ENCODE measurements around the gene ATR. TPM values are rescaled to one million over a fixed set of nuclear protein-coding genes. Genes with fewer than 3 reads are reported as not detected.

The ATR gene
- total and polyA plus RNA-seq, 3 experiments from 2014 or later = 10.2 to 38.9 (median 38.3) TPM

DNA sequence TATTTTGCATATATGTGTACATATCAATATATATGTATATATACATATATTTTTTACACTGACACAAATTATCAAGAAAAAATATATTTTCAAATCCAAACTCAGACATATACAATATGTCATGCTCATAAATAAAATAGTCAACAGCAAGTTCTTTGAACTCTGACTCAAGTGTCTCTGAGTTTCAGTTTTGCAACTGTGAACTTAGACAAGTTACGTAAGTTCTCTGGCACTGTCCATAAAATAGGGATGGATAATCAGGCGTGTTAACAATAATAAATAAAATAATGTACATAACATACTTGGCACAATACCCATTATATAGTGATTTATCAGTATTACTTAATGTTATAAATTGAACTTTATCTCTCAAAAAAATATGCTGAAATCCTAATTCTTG, 118.6 kb downstream of the ATR start:
- H3K4me1 Mint-ChIP-seq = no peaks in the 10 kb centered on the region
- no peak overlapping the region for H3K27ac Mint-ChIP-seq
- CTCF ChIA-PET = no interaction called here
- Histone ChIP-seq H3K4me3 (ENCODE audit: low read length) (no peak overlapping the region), H3K27me3 (ENCODE audit: insufficient read depth, low read length, poor library complexity, severe bottlenecking) (no peaks in the 10 kb centered on the region), H3K27ac (ENCODE audit: low read depth, low read length) (no peak overlapping the region), H3K4me1 (ENCODE audit: insufficient read depth, low read length) (no peaks in the 10 kb centered on the region), H3K9me3 (ENCODE audit: low read length) (no peaks in the 10 kb centered on the region), H3K36me3 (ENCODE audit: insufficient read depth, low read length) (no peaks in the 10 kb centered on the region)
- POLR2A ChIA-PET = no interaction called here
- no peaks in the 10 kb centered on the region for H3K9me3 Mint-ChIP-seq
- H3K36me3 Mint-ChIP-seq = peaks cover 0 to 60% (median 23%) of the 10 kb centered on the region in 3 donors
- H3K27me3 Mint-ChIP-seq = no peaks in the 10 kb centered on the region
- DNase-seq = no peak
- H3K4me3 Mint-ChIP-seq = no peak overlapping the region

GRCh38 chr3:142459096-142459495, 119.4 kb downstream of the ATR start:
- Mint-ChIP-seq H3K9me3 (no peaks in the 10 kb centered on the region), H3K27ac (no peak overlapping the region), H3K4me1 (no peaks in the 10 kb centered on the region), H3K36me3 (peaks cover 0 to 59% (median 22%) of the 10 kb centered on the region in 3 donors), H3K27me3 (no peaks in the 10 kb centered on the region), H3K4me3 (no peak overlapping the region)
- no peaks in the 10 kb centered on the region for H3K9me3 ChIP-seq (ENCODE audit: low read length)
- no peaks in the 10 kb centered on the region for H3K4me1 ChIP-seq (ENCODE audit: insufficient read depth, low read length)
- no peak overlapping the region for H3K4me3 ChIP-seq (ENCODE audit: low read length)
- ChIA-PET POLR2A (no interaction called here), CTCF (no interaction called here)
- DNase-seq = no peak
- no peaks in the 10 kb centered on the region for H3K27me3 ChIP-seq (ENCODE audit: insufficient read depth, low read length, poor library complexity, severe bottlenecking)
- H3K27ac ChIP-seq (ENCODE audit: low read depth, low read length) = no peak overlapping the region
- no peaks in the 10 kb centered on the region for H3K36me3 ChIP-seq (ENCODE audit: insufficient read depth, low read length)

- H3K4me3 Mint-ChIP-seq = peak overlapping the region in 1 of 7 donors; percentile 28
- H3K36me3 ChIP-seq (ENCODE audit: insufficient read depth, low read length) = peaks cover 11% of the 10 kb centered on the region
- DNase-seq = no peak
- no peak overlapping the region for H3K27ac ChIP-seq (ENCODE audit: low read depth, low read length)
- H3K36me3 Mint-ChIP-seq = peaks cover 0 to 61% (median 7%) of the 10 kb centered on the region in 3 donors
- no peaks in the 10 kb centered on the region for H3K27me3 ChIP-seq (ENCODE audit: insufficient read depth, low read length, poor library complexity, severe bottlenecking)
- CTCF ChIA-PET = no interaction called here
- H3K9me3 Mint-ChIP-seq = no peaks in the 10 kb centered on the region
- no peaks in the 10 kb centered on the region for H3K9me3 ChIP-seq (ENCODE audit: low read length)
- H3K4me1 Mint-ChIP-seq = peaks cover 24 to 28% (median 26%) of the 10 kb centered on the region in 3 donors
- POLR2A ChIA-PET = no interaction called here
- H3K27ac Mint-ChIP-seq = peak overlapping the region in 5 of 8 donors; percentile 14 to 76 (median 57)
- H3K27me3 Mint-ChIP-seq = no peaks in the 10 kb centered on the region
- H3K4me1 ChIP-seq (ENCODE audit: insufficient read depth, low read length) = peaks cover 20% of the 10 kb centered on the region
- H3K4me3 ChIP-seq (ENCODE audit: low read length) = no peak overlapping the region
These were observed 127.7 kb downstream of the ATR start for GRCh38 chr3:142450881-142451280.

GRCh38 chr3:142450189-142450588, 128.3 kb downstream of the ATR start:
- Histone ChIP-seq H3K9me3 (ENCODE audit: low read length) (no peaks in the 10 kb centered on the region), H3K4me1 (ENCODE audit: insufficient read depth, low read length) (peaks cover 27% of the 10 kb centered on the region), H3K36me3 (ENCODE audit: insufficient read depth, low read length) (peaks cover 11% of the 10 kb centered on the region), H3K27ac (ENCODE audit: low read depth, low read length) (no peak overlapping the region), H3K4me3 (ENCODE audit: low read length) (no peak overlapping the region), H3K27me3 (ENCODE audit: insufficient read depth, low read length, poor library complexity, severe bottlenecking) (no peaks in the 10 kb centered on the region)
- peak overlapping the region in 1 of 7 donors; percentile 21 for H3K4me3 Mint-ChIP-seq
- POLR2A ChIA-PET = no interaction called here
- H3K36me3 Mint-ChIP-seq = peaks cover 0 to 55% (median 6%) of the 10 kb centered on the region in 3 donors
- no peaks in the 10 kb centered on the region for H3K9me3 Mint-ChIP-seq
- no peaks in the 10 kb centered on the region for H3K27me3 Mint-ChIP-seq
- CTCF ChIA-PET = no interaction called here
- DNase-seq = no peak
- H3K4me1 Mint-ChIP-seq = peaks cover 31 to 35% (median 33%) of the 10 kb centered on the region in 3 donors
- peak overlapping the region in 4 of 8 donors; percentile 18 to 57 (median 20) for H3K27ac Mint-ChIP-seq

DNA sequence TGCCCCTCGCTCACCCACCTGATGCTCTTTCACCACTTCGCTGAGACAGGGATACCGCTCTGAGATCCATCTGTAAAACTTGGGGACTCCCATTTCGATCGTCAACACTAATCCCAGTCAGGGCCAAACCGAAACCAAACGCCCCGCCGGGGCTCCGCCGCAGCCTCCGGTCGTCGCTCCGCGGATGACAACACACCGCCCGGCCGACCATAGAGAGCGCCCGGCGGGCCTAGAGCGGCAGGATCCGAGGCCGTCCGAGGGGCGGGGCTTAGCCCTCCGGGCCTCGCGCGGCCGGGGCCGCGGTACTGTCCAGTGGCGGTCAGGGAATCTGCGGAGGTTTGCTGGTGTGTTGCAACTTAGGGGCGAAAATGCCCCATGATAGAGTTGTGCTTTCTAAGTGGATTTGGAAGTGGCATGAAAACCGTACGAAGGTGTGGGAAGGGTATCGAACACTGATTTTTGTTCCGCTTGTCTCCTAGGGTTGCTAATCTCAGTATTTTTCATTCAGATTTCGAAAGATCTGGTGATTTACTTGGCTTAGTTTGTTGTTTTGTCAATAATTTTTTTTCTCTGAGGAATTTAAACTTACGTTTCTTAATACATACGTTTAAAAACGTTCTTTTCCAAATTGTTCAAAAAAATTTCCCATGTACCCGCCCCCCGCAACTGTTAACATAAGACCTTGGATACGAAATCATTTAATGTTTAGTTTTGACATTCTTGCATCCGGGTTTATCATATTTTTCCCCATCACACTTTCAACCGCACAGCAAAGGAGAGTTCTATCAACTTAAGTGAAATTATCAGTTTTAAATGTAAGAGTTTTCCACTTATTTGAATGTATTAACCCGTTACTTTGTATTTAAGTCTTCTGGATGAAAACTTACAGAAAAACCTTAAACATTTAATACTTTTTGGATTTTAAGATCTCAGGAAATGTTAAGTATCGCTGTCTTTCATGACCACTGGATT, 130.4 kb downstream of the ATR start, which contains the start of gene XRN1:
TSS of gene XRN1 (minus strand) at position 186 of the 972 bp plus-strand sequence. CDS start at position 93, 93 bp downstream.
- DNase-seq = peak; percentile 90 to 96 (median 94)
- Mint-ChIP-seq H3K36me3 (peaks cover 0 to 48% (median 6%) of the 10 kb centered on the region in 3 donors), H3K4me3 (peak within 1 kb of the TSS; percentile 98 to 100 (median 99)), H3K27me3 (no peaks in the 10 kb centered on the region), H3K27ac (peak within 1 kb of the TSS; percentile 99 to 100 (median 100)), H3K4me1 (peaks cover 49 to 56% (median 51%) of the 10 kb centered on the region in 3 donors), H3K9me3 (no peaks in the 10 kb centered on the region)
- H3K27ac ChIP-seq (ENCODE audit: low read depth, low read length) = peak within 1 kb of the TSS; percentile 100
- ChIA-PET CTCF (no interaction called here), POLR2A (interaction anchor here (0.6 to 0.7 kb wide), 2 partner anchors 145 to 951 kb away, joined by 3 read pairs; no protein-coding TSS in a partner anchor)
- no peaks in the 10 kb centered on the region for H3K27me3 ChIP-seq (ENCODE audit: insufficient read depth, low read length, poor library complexity, severe bottlenecking)
- H3K36me3 ChIP-seq (ENCODE audit: insufficient read depth, low read length) = peaks cover 10% of the 10 kb centered on the region
- peak within 1 kb of the TSS; percentile 99 for H3K4me3 ChIP-seq (ENCODE audit: low read length)
- H3K4me1 ChIP-seq (ENCODE audit: insufficient read depth, low read length) = peaks cover 46% of the 10 kb centered on the region
- no peaks in the 10 kb centered on the region for H3K9me3 ChIP-seq (ENCODE audit: low read length)

DNA sequence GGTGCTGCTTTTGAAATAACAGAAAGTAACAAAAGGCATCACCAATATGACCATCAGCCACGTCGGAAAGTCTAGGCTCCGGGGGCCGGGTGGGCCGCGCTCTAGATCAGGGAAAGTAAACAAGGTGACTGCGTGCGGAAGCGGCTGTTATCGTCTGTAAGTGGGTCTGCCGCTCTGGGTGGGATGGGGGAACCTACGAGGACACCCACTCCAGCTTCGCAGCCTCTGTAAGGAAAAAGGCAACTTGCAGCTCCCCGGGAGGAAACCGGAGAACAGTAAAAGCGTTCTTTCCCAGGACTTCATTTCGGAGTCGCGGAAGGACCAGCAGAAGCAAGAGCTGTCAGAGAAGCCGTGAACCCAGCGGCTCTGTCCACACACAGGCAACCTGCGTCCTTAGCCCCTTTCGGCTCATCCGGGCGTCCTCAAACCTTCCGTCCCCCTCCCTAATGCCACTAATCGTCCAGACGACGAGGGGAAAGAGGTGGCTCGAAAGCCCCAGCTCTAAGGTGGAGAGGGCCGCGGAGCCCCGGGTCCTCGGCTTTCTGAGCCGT, 131.2 kb downstream of the ATR start:
- H3K9me3 Mint-ChIP-seq = no peaks in the 10 kb centered on the region
- peak overlapping the region; percentile 99 to 100 (median 100) for H3K27ac Mint-ChIP-seq
- Histone ChIP-seq H3K27ac (ENCODE audit: low read depth, low read length) (peak overlapping the region; percentile 100), H3K27me3 (ENCODE audit: insufficient read depth, low read length, poor library complexity, severe bottlenecking) (no peaks in the 10 kb centered on the region), H3K4me1 (ENCODE audit: insufficient read depth, low read length) (peaks cover 46% of the 10 kb centered on the region), H3K4me3 (ENCODE audit: low read length) (peak overlapping the region; percentile 99), H3K36me3 (ENCODE audit: insufficient read depth, low read length) (peaks cover 4% of the 10 kb centered on the region), H3K9me3 (ENCODE audit: low read length) (no peaks in the 10 kb centered on the region)
- ChIA-PET CTCF (no interaction called here), POLR2A (interaction anchor here (0.6 to 0.8 kb wide), 3 partner anchors 146 to 950 kb away, joined by 3 read pairs; no protein-coding TSS in a partner anchor)
- peaks cover 0 to 44% (median 6%) of the 10 kb centered on the region in 3 donors for H3K36me3 Mint-ChIP-seq
- peaks cover 52 to 62% (median 57%) of the 10 kb centered on the region in 3 donors for H3K4me1 Mint-ChIP-seq
- H3K4me3 Mint-ChIP-seq = peak overlapping the region; percentile 98 to 100 (median 99)
- H3K27me3 Mint-ChIP-seq = no peaks in the 10 kb centered on the region
- peak; percentile 19 to 68 (median 49) for DNase-seq

GRCh38 chr3:142445816-142446254, 132.7 kb downstream of the ATR start:
- H3K27ac Mint-ChIP-seq = peak overlapping the region; percentile 79 to 100 (median 100)

More at GRCh38 chr3:142445816-142446254, 132.7 kb downstream of the ATR start:
- Mint-ChIP-seq H3K4me1 (peaks cover 62 to 75% (median 70%) of the 10 kb centered on the region in 3 donors), H3K4me3 (peak overlapping the region; percentile 98 to 100 (median 99)), H3K27me3 (no peaks in the 10 kb centered on the region), H3K36me3 (peaks cover 0 to 32% (median 6%) of the 10 kb centered on the region in 3 donors), H3K9me3 (no peaks in the 10 kb centered on the region)
- peak overlapping the region; percentile 99 for H3K4me3 ChIP-seq (ENCODE audit: low read length)
- ChIA-PET CTCF (no interaction called here), POLR2A (no interaction called here)
- H3K27ac ChIP-seq (ENCODE audit: low read depth, low read length) = peak overlapping the region; percentile 1
- H3K36me3 ChIP-seq (ENCODE audit: insufficient read depth, low read length) = peaks cover 4% of the 10 kb centered on the region
- DNase-seq = no peak
- no peaks in the 10 kb centered on the region for H3K9me3 ChIP-seq (ENCODE audit: low read length)
- peaks cover 49% of the 10 kb centered on the region for H3K4me1 ChIP-seq (ENCODE audit: insufficient read depth, low read length)
- no peaks in the 10 kb centered on the region for H3K27me3 ChIP-seq (ENCODE audit: insufficient read depth, low read length, poor library complexity, severe bottlenecking)
